HTERT RPE-1 (cell line): ENCODE data around the gene TSSK6.

ENCODE experiments used
- in situ Hi-C: fragments of 300-500 bp; cut with MboI; formaldehyde crosslinking; loops from 4 replicates; pipeline ENCODE4 v1.14.3; 2020; ENCODE audit warnings: low sequenced_read_pairs

TSSK6 gene

GRCh38 chr19:19514881-19515641, at the start of gene TSSK6:
TSSK6 (minus strand) TSS chr19:19515548; CDS start chr19:19515427, 121 bp downstream.
- in situ Hi-C loops, result no loop called here

- in situ Hi-C loops, result no loop called here
Measured at GRCh38 chr19:19563348-19563848, 48.0 kb upstream of the TSSK6 start.

GRCh38 chr19:19562665-19563347, 47.5 kb upstream of the TSSK6 start:
- in situ Hi-C loops, result no loop called here

- in situ Hi-C loops, result no loop called here
Measured at GRCh38 chr19:19561946-19562664, 46.8 kb upstream of the TSSK6 start.

GRCh38 chr19:19559931-19560330, 44.6 kb upstream of the TSSK6 start:
- in situ Hi-C loops, result no loop called here

GRCh38 chr19:19558636-19559035, 43.3 kb upstream of the TSSK6 start:
- in situ Hi-C loops, result no loop called here

GRCh38 chr19:19558055-19558454, 42.7 kb upstream of the TSSK6 start:
- in situ Hi-C loops, result no loop called here

GRCh38 chr19:19554074-19555023, 39.0 kb upstream of the TSSK6 start:
- in situ Hi-C loops, result no loop called here

GRCh38 chr19:19553670-19554069, 38.3 kb upstream of the TSSK6 start:
- in situ Hi-C loops, result no loop called here

- in situ Hi-C loops, result no loop called here
Measured at GRCh38 chr19:19552798-19553197, 37.5 kb upstream of the TSSK6 start.

GRCh38 chr19:19551853-19552192, 36.5 kb upstream of the TSSK6 start:
- in situ Hi-C loops, result no loop called here

- in situ Hi-C loops, result no loop called here
Measured at GRCh38 chr19:19550972-19551852, 35.9 kb upstream of the TSSK6 start.

GRCh38 chr19:19550485-19550929, 35.2 kb upstream of the TSSK6 start:
- in situ Hi-C loops, result no loop called here

GRCh38 chr19:19549804-19550464, 34.6 kb upstream of the TSSK6 start:
- in situ Hi-C loops, result no loop called here

GRCh38 chr19:19548915-19549759, 33.8 kb upstream of the TSSK6 start:
- in situ Hi-C loops, result no loop called here

- in situ Hi-C loops, result no loop called here
Measured at GRCh38 chr19:19547674-19548336, 32.5 kb upstream of the TSSK6 start.

GRCh38 chr19:19546751-19547162, 31.4 kb upstream of the TSSK6 start:
- in situ Hi-C loops, result no loop called here
